ENCODE data around the gene CABP7. TPM values are rescaled to one million over a fixed set of nuclear protein-coding genes. Genes with fewer than 3 reads are reported as not detected.

The CABP7 gene
- total and polyA plus RNA-seq, 2 of the 13 experiments (the other 11 are each of a cell fraction or from before 2014, with no cell fraction given) = 0.08 TPM; not detected in 1

GRCh38 chr22:29726512-29727130 is 6.8 kb downstream of the CABP7 start (continued):
- TF ChIP-seq CTCF (CRISPR knock-in tag; IDR thresholded peaks at IDR 0.05) (0 out of 2 replicates have a peak, but pooled peaks have one; percentile 1), ZNF20 (CRISPR knock-in tag; IDR thresholded peaks at IDR 0.05) (no peak), ZFP91 (CRISPR knock-in tag; IDR thresholded peaks at IDR 0.05; ENCODE audit: borderline replicate concordance) (0 out of 2 replicates have a peak, but pooled peaks have one; percentile 5), KDM2A (CRISPR knock-in tag; IDR thresholded peaks at IDR 0.05; ENCODE audit: borderline replicate concordance, low read depth) (0 out of 2 replicates have a peak, but pooled peaks have one; percentile 6), ZMYM3 (CRISPR knock-in tag; IDR thresholded peaks at IDR 0.05) (peak; percentile 79)

- intact Hi-C loops (cut with micrococcal nuclease; ENCODE audit: unreplicated experiment) (loop anchor here (1.0 kb wide), 1 partner anchor 278 kb away; no protein-coding TSS in a partner anchor), in situ Hi-C loops (cut with HindIII; ENCODE audit: extremely low pct_ligation_motif_present, low pct_unique_long_range_greater_than_20kb) (no loop called here)
- Histone ChIP-seq H2AFZ (ENCODE audit: low read length) (no peak overlapping the region), H3K27me3 (ENCODE audit: control insufficient read depth in 1 of 2, insufficient read depth in 2 of 2, low read length in 2 of 2) (peaks cover 13 to 41% of the 10 kb centered on the region in 2 experiments; a peak in 4 of 5 replicates), H3K4me2 (ENCODE audit: low read depth, low read length) (peak overlapping the region; percentile 16; the same call in 1 of the 2 replicates), H3K27ac (ENCODE audit: extremely low read length, insufficient read depth, low read length) (no peak overlapping the region), H4K20me1 (ENCODE audit: insufficient read depth, low read length) (0 out of 2 replicates have a peak, but pooled peaks cover 5% of the 10 kb centered on the region), H3K79me2 (ENCODE audit: insufficient read depth, low read length) (no peaks in the 10 kb centered on the region), H3K36me3 (replicated peaks in 1 of 2; ENCODE audit: control insufficient read depth in 1 of 2, insufficient read depth in 2 of 2, low read length in 2 of 2) (peaks cover 0 to 1% of the 10 kb centered on the region in 2 experiments; a peak in 1 of 5 replicates), H3K9me3 (ENCODE audit: low read length) (no peaks in the 10 kb centered on the region), H3K4me3 (replicated peaks in 1 of 3; ENCODE audit: insufficient read depth in 1 of 3, low read depth in 2 of 3, low read length in 3 of 3) (no peak overlapping the region; a peak in 1 of 6 replicates), H3K4me1 (ENCODE audit: insufficient read depth, low read length) (peaks cover 16% of the 10 kb centered on the region; the same call in 1 of the 2 replicates), H3K9ac (ENCODE audit: insufficient read depth, low read depth, low read length) (no peak overlapping the region)
- ChIA-PET POLR2A (no interaction called here), CTCF (ENCODE audit: low intra/inter-chr PET ratio, low total read pairs) (interaction anchor here (1.1 kb wide), 1 partner anchor 278 kb away, joined by 3 read pairs; no protein-coding TSS in a partner anchor)
- no TSS peak for BruUV-seq (replicated peaks)
- FAIRE-seq (peak; percentile 46), ATAC-seq (peak; percentile 69), DNase-seq (ENCODE audit: low spot score) (peak; percentile 33)
- WGBS (ENCODE audit: low lambda C conversion rate) = 0% methylated on average over 1 of the region's 17 CpGs
- TF ChIP-seq STAG1 (CRISPR knock-in tag; IDR thresholded peaks at IDR 0.05) (peak; percentile 85), CTCF (CRISPR knock-in tag; IDR thresholded peaks at IDR 0.05) (peak; percentile 79), PCBP1 (IDR thresholded peaks at IDR 0.05; ENCODE audit: borderline replicate concordance, low read depth, low read length) (0 out of 2 replicates have a peak, but pooled peaks have one; percentile 57), MBD4 (IDR thresholded peaks at IDR 0.05; ENCODE audit: borderline replicate concordance, low read length) (no peak), ZNF121 (CRISPR knock-in tag; IDR thresholded peaks at IDR 0.05) (0 out of 2 replicates have a peak, but pooled peaks have one; percentile 11), GATAD1 (CRISPR knock-in tag; IDR thresholded peaks at IDR 0.05) (no peak), MAX (IDR thresholded peaks at IDR 0.05) (0 out of 2 replicates have a peak, but pooled peaks have one; percentile 25), PATZ1 (CRISPR knock-in tag; IDR thresholded peaks at IDR 0.05) (peak; percentile 86), SMC3 (IDR thresholded peaks at IDR 0.05; ENCODE audit: low read length) (peak; percentile 27; the same call in 1 of the 2 replicates), CEBPG (CRISPR knock-in tag; IDR thresholded peaks at IDR 0.05) (peak; percentile 45; the same call in 1 of the 2 replicates)
Measured at GRCh38 chr22:29727131-29727523, 7.3 kb downstream of the CABP7 start.
